Testis (tissue), 3 donors: ENCODE results near the gene TBPL2. TPM values are rescaled to one million over a fixed set of nuclear protein-coding genes. Genes with fewer than 3 reads are reported as not detected.

Experiments
- DNase-seq: peaks from one replicate; pipeline ENCODE4 v3.0.0-alpha.2; 2019
- H3K27ac ChIP-seq, 2 donors: fragments of 200-600 bp; sonication (generic); one replicate each; pipeline ENCODE4 v1.5.1; 2019
- H3K27me3 ChIP-seq: fragments of 200-600 bp; sonication (generic); one replicate; pipeline ENCODE4 v1.5.1; 2019
- H3K36me3 ChIP-seq: fragments of 200-600 bp; sonication (generic); one replicate; pipeline ENCODE4 v1.5.1; 2017; ENCODE audit warnings: low read depth; ENCODE audit errors: missing control alignments
- H3K4me1 ChIP-seq: fragments of 200-600 bp; sonication (generic); one replicate; pipeline ENCODE4 v1.5.1; 2019
- H3K4me3 ChIP-seq, 2 donors: fragments of 200-600 bp; sonication (generic); one replicate each; pipeline ENCODE4 v1.5.1; 2017 to 2019
- H3K9me3 ChIP-seq: fragments of 200-600 bp; sonication (generic); one replicate; pipeline ENCODE4 v1.5.1; 2017
- CTCF ChIP-seq, 3 experiments: fragments of 450-650 bp in 2 of 3; fragments of 200-600 bp in 1 of 3; sonication (generic) in 1 of 3; IDR thresholded peaks; one replicate each; pipeline ENCODE4 v1.5.1; 2016 to 2019; ENCODE audit warnings: antibody characterized with exemption in 3 of 3, mild to moderate bottlenecking in 2 of 3, moderate library complexity in 1 of 3
- POLR2A ChIP-seq: fragments of 450-650 bp; IDR thresholded peaks from one replicate; pipeline ENCODE4 v1.6.1; 2017; ENCODE audit warnings: antibody characterized with exemption, mild to moderate bottlenecking, moderate library complexity
- WGBS, 2 donors: methylation state at CpG; one replicate each; pipeline ENCODE4 v1.1.5; 2018; 5-methylcytosine and 5-hydroxymethylcytosine counted together
- intact Hi-C: fragments of 100-400 bp; cut with DNase I; formaldehyde crosslinking; loops from one replicate; pipeline ENCODE4 v1.15.1; 2023; ENCODE audit warnings: low total_unique reads
- polyA plus RNA-seq: library from polyadenylated mRNA; stranded (reverse); fragments of 350-450 nt; fragmentation: Illumina TruSeq; extraction: RNeasy Lipid Tissue Mini Kit (QIAGEN cat#74804); gene quantifications from one replicate; pipeline ENCODE4 v1.2.3, GENCODE V29; 2014; ENCODE audit warnings: low read depth, low replicate concordance; ENCODE audit not compliant: insufficient read depth
- total RNA-seq, 2 donors: library from RNA; depleted of rRNA; stranded (reverse); fragments of >200 nt; gene quantifications; one replicate each; pipeline ENCODE4 v1.2.3, GENCODE V29; 2016

Gene TBPL2
- total and polyA plus RNA-seq, 3 donors from 2014 or later = 0.39 TPM; not detected in 2

GRCh38 chr14:55441286-55441685 lies 870 bp upstream of the TBPL2 start:
- Histone ChIP-seq H3K36me3 (no peaks in the 10 kb centered on the region), H3K9me3 (no peaks in the 10 kb centered on the region), H3K27me3 (no peaks in the 10 kb centered on the region), H3K4me1 (no peaks in the 10 kb centered on the region), H3K4me3 (no peak overlapping the region), H3K27ac (no peak overlapping the region)
- TF ChIP-seq POLR2A (no peak), CTCF (IDR thresholded peaks at IDR 0.05) (no peak)
- WGBS, 2 donors = 83 to 88% methylated on average over 9 of the region's 9 CpGs
- no peak for DNase-seq
- intact Hi-C loops = no loop called here

DNA sequence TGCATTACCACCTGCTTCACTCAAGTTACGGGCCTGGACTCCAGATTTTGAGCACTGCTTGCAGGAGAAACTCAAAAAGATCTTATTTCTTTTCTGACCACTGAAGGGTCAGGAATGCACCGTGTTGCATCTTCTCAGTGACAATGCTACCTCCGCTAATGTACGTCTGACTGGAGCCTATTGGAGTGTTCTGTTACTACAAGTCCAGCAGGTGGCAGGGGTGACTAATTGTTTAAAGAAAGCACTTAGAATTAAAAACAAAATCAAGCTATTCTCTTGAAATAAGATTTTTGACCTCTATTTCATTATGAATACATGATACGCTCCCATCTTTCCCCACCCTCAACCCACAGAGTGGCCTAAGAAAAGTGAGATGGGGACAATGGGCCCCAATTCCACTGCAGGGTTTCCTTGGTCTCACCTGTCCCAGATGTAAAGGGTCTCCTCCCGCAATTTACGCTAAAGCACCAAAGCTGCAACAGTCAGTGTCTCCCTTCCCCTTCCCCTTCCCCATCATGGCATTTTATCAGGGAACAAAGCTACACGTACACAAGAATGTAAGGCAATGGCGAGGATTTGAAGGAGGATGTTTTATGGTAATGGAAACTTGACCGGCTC lies 2.2 kb downstream of the TBPL2 start:
- H3K4me1 ChIP-seq = no peaks in the 10 kb centered on the region
- no peak overlapping the region for H3K4me3 ChIP-seq
- H3K27ac ChIP-seq = no peak overlapping the region
- H3K9me3 ChIP-seq = no peaks in the 10 kb centered on the region
- WGBS, 2 donors = 49 to 52% methylated on average over 10 of the region's 10 CpGs
- TF ChIP-seq CTCF (IDR thresholded peaks at IDR 0.05) = peak; percentile 52 to 78 (median 61)
- no peak for TF ChIP-seq POLR2A
- intact Hi-C loops = no loop called here
- H3K36me3 ChIP-seq = no peaks in the 10 kb centered on the region
- H3K27me3 ChIP-seq = no peaks in the 10 kb centered on the region
- DNase-seq = peak; percentile 70

DNA sequence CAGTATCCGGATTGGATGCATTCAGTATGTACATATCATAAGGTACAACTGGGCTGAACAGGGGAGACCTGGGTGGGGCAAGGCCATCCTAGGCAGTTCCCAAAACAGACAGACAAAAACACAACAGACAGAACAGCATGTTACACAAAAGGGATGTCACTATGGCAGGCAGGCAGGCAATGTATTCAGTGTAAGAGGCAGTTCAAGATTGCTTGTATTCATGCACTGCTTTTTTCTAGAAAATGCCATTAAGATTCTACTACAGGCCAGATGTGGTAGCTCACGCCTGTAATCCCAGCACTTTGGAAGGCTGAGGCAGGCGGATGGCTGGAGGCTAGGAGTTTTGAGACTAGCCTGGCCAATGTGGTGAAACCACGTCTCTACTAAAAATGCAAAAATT lies 3.5 kb downstream of the TBPL2 start:
- no peak overlapping the region for H3K27ac ChIP-seq
- no peaks in the 10 kb centered on the region for H3K4me1 ChIP-seq
- no peaks in the 10 kb centered on the region for H3K36me3 ChIP-seq
- no peaks in the 10 kb centered on the region for H3K9me3 ChIP-seq
- WGBS, 2 donors = 86% methylated on average over 4 of the region's 4 CpGs
- no peak for TF ChIP-seq CTCF (IDR thresholded peaks at IDR 0.05)
- no peak for TF ChIP-seq POLR2A
- no peaks in the 10 kb centered on the region for H3K27me3 ChIP-seq
- H3K4me3 ChIP-seq = no peak overlapping the region
- DNase-seq = no peak
- intact Hi-C loops = no loop called here

GRCh38 chr14:55436519-55436918 lies 3.9 kb downstream of the TBPL2 start:
- H3K27me3 ChIP-seq = no peaks in the 10 kb centered on the region
- 68 to 75% methylated on average over 4 of the region's 4 CpGs for WGBS, 2 donors
- DNase-seq = no peak
- TF ChIP-seq CTCF (IDR thresholded peaks at IDR 0.05) (no peak), POLR2A (no peak)
- intact Hi-C loops = no loop called here
- H3K36me3 ChIP-seq = no peaks in the 10 kb centered on the region
- H3K27ac ChIP-seq = no peak overlapping the region
- H3K4me1 ChIP-seq = no peaks in the 10 kb centered on the region
- H3K4me3 ChIP-seq = no peak overlapping the region
- no peaks in the 10 kb centered on the region for H3K9me3 ChIP-seq

DNA sequence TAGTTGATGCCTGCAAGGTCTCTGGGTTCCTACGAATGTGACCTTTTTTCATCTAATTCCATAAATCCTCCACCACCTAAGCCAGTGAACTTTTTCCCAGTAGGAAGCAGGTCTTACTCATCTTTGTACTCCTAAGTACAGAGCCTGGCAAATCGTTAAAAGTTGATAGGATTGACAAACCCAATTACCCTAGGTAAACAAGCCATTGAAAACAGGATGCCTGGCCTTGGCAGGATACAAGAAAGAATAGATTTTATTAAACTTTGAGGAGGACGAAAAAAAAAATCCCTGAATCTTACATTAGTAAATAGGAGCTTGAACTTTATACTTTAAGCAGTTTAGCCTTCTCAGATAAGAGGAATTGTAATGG lies 5.6 kb downstream of the TBPL2 start:
- no peak overlapping the region for H3K27ac ChIP-seq
- no peak for TF ChIP-seq CTCF (IDR thresholded peaks at IDR 0.05)
- no peak for TF ChIP-seq POLR2A
- no peak for DNase-seq
- WGBS, 2 donors = 72 to 79% methylated on average over 3 of the region's 3 CpGs
- no peaks in the 10 kb centered on the region for H3K4me1 ChIP-seq
- H3K9me3 ChIP-seq = no peaks in the 10 kb centered on the region
- H3K36me3 ChIP-seq = no peaks in the 10 kb centered on the region
- no peak overlapping the region for H3K4me3 ChIP-seq
- no peaks in the 10 kb centered on the region for H3K27me3 ChIP-seq
- intact Hi-C loops = no loop called here
